Measurements from ENCODE around the gene ESRRA.

GRCh38 chr11:64361659-64362058 is 56.3 kb downstream of the ESRRA start:
- no peak for TF ChIP-seq CTCF (IDR thresholded peaks at IDR 0.05 in 2 of 3, conservative IDR thresholded peaks at IDR 0.05 in 1 of 3; ENCODE audit: control insufficient read depth in 2 of 3, extremely low read depth in 1 of 3, insufficient read depth in 1 of 3, low read depth in 3 of 3, low read length in 3 of 3)
- no peak for TF ChIP-seq TARDBP (IDR thresholded peaks at IDR 0.05; ENCODE audit: borderline replicate concordance)
- no peak for TF ChIP-seq HDGF (IDR thresholded peaks at IDR 0.05)
- TF ChIP-seq LARP7 (IDR thresholded peaks at IDR 0.05) = no peak
